Activated CD8-positive, alpha-beta T cell treated with anti-CD3 and anti-CD28 coated beads for 36 hours (primary cell): ENCODE measurements around the gene ZHX3. TPM values are rescaled to one million over a fixed set of nuclear protein-coding genes. Genes with fewer than 3 reads are reported as not detected.
A peak's percentile ranks its signal among the peaks of the same experiment; 100 is the strongest.

Source experiments
- ATAC-seq: fragments of 200-7000 bp; cut with Tn5 transposase; one replicate; pipeline ENCODE4 v1.10.0; 2021; ENCODE audit warnings: mild to moderate bottlenecking, moderate library complexity
- CTCF ChIA-PET: fragments of 350-600 bp; sonication (Branson Sonifier 250); formaldehyde crosslinking; loops from one replicate; lab custom pipeline; 2021; ENCODE audit warnings: antibody characterized with exemption; lab: Charles Lee
- POLR2A ChIA-PET: fragments of 350-600 bp; sonication (Branson Sonifier 250); formaldehyde crosslinking; loops from one replicate; lab custom pipeline; 2021; ENCODE audit warnings: antibody characterized with exemption; lab: Charles Lee
- DNase-seq: peaks from one replicate; pipeline ENCODE4 v3.0.0-alpha.2; 2020
- H3K27ac Mint-ChIP-seq: one replicate; pipeline ENCODE4 v1.8.0; 2021; ENCODE audit warnings: mild to moderate bottlenecking, mixed read lengths
- H3K27me3 Mint-ChIP-seq: one replicate; pipeline ENCODE4 v1.8.0; 2021; ENCODE audit warnings: mixed read lengths
- H3K36me3 Mint-ChIP-seq: one replicate; pipeline ENCODE4 v1.8.0; 2021; ENCODE audit warnings: low read depth, mixed read lengths
- H3K4me1 Mint-ChIP-seq: one replicate; pipeline ENCODE4 v1.8.0; 2021; ENCODE audit warnings: low read depth, mixed read lengths
- H3K4me3 Mint-ChIP-seq: one replicate; pipeline ENCODE4 v1.8.0; 2021; ENCODE audit warnings: mild to moderate bottlenecking, moderate library complexity, mixed read lengths
- H3K9me3 Mint-ChIP-seq: one replicate; pipeline ENCODE4 v1.8.0; 2021; ENCODE audit warnings: mixed read lengths
- CTCF ChIP-seq: fragments of 200-600 bp; IDR thresholded peaks from one replicate; pipeline ENCODE4 v1.8.0; 2022; ENCODE audit warnings: antibody characterized with exemption, mild to moderate bottlenecking
- intact Hi-C: fragments of 100-400 bp; cut with micrococcal nuclease; formaldehyde crosslinking; loops from one replicate; pipeline ENCODE4 v1.10.0; 2022
- total RNA-seq, 2 experiments: library from RNA; stranded (reverse); gene quantifications; one replicate each; pipeline ENCODE4 v1.2.3, GENCODE V29; 2021

The ZHX3 gene
- total RNA-seq, 2 experiments from 2014 or later = 14.1 to 14.2 TPM

GRCh38 chr20:41160686-41161085 is 156.8 kb downstream of the ZHX3 start:
- Mint-ChIP-seq H3K36me3 (peaks cover 80% of the 10 kb centered on the region), H3K9me3 (no peaks in the 10 kb centered on the region), H3K27ac (peak overlapping the region; percentile 98), H3K4me3 (no peak overlapping the region), H3K4me1 (peaks cover 87% of the 10 kb centered on the region), H3K27me3 (no peaks in the 10 kb centered on the region)
- ATAC-seq (no peak), DNase-seq (no peak)
- ChIA-PET POLR2A (interaction anchor here (0.7 to 17.5 kb wide), 2 partner anchors 12 to 20 kb away, joined by 3 to 361 read pairs; partner anchors contain the start of gene PLCG1), CTCF (interaction anchor here (1.0 to 7.8 kb wide), 2 partner anchors 20 to 64 kb away, joined by 3 to 209 read pairs; partner anchors contain the start of gene PLCG1)
- TF ChIP-seq CTCF = no peak
- intact Hi-C loops = no loop called here

- Mint-ChIP-seq H3K4me3 (peak overlapping the region; percentile 22), H3K9me3 (no peaks in the 10 kb centered on the region), H3K27ac (peak overlapping the region; percentile 98), H3K4me1 (peaks cover 91% of the 10 kb centered on the region), H3K36me3 (peaks cover 78% of the 10 kb centered on the region), H3K27me3 (no peaks in the 10 kb centered on the region)
- POLR2A ChIA-PET = interaction anchor here (1.7 to 17.5 kb wide), 3 partner anchors 9 to 19 kb away, joined by 6 to 361 read pairs (median 40); partner anchors contain the start of gene PLCG1
- intact Hi-C loops = no loop called here
- no peak for TF ChIP-seq CTCF
- ATAC-seq (no peak), DNase-seq (no peak)
- CTCF ChIA-PET = interaction anchor here (1.7 to 7.8 kb wide), 2 partner anchors 19 to 180 kb away, joined by 5 to 209 read pairs; partner anchors contain the start of gene PLCG1
These were observed 158.0 kb downstream of the ZHX3 start for GRCh38 chr20:41159547-41159946.

GRCh38 chr20:41158082-41158625 is 159.4 kb downstream of the ZHX3 start:
- ATAC-seq = no peak

GRCh38 chr20:41155261-41155660 is 162.3 kb downstream of the ZHX3 start:
- Mint-ChIP-seq H3K9me3 (no peaks in the 10 kb centered on the region), H3K27ac (peak overlapping the region; percentile 98), H3K4me1 (peaks cover 96% of the 10 kb centered on the region), H3K27me3 (no peaks in the 10 kb centered on the region), H3K4me3 (no peak overlapping the region), H3K36me3 (peaks cover 74% of the 10 kb centered on the region)
- DNase-seq = no peak
- no peak for ATAC-seq
- TF ChIP-seq CTCF = no peak
- ChIA-PET CTCF (interaction anchor here (0.8 to 7.8 kb wide), 4 partner anchors 14 to 193 kb away, joined by 3 to 209 read pairs (median 20); partner anchors contain the start of genes LPIN3 and PLCG1), POLR2A (interaction anchor here (1.0 to 17.5 kb wide), 4 partner anchors 14 to 26 kb away, joined by 4 to 361 read pairs (median 22); partner anchors contain the start of gene PLCG1)
- intact Hi-C loops = no loop called here

More at GRCh38 chr20:41158082-41158625, 159.4 kb downstream of the ZHX3 start:
- H3K4me1 Mint-ChIP-seq = peaks cover 91% of the 10 kb centered on the region
- ChIA-PET POLR2A (interaction anchor here (0.9 to 17.5 kb wide), 7 partner anchors 7 to 159 kb away, joined by 3 to 361 read pairs (median 7); partner anchors contain the start of genes PLCG1 and ZHX3), CTCF (interaction anchor here (0.9 to 7.8 kb wide), 6 partner anchors 14 to 182 kb away, joined by 3 to 209 read pairs (median 5); partner anchors contain the start of genes LPIN3 and PLCG1)
- H3K27me3 Mint-ChIP-seq = no peaks in the 10 kb centered on the region
- H3K36me3 Mint-ChIP-seq = peaks cover 74% of the 10 kb centered on the region
- no peak for DNase-seq
- intact Hi-C loops = no loop called here
- no peak for TF ChIP-seq CTCF
- peak overlapping the region; percentile 76 for H3K4me3 Mint-ChIP-seq
- H3K27ac Mint-ChIP-seq = peak overlapping the region; percentile 98
- no peaks in the 10 kb centered on the region for H3K9me3 Mint-ChIP-seq
